SU-DHL-6 (cell line): ENCODE measurements around the gene XRCC4.

Experiments used
- CTCF ChIP-seq: fragments of 200-600 bp; sonication (generic); IDR thresholded peaks from one replicate; pipeline ENCODE4 v1.5.1; 2017; ENCODE audit warnings: antibody characterized with exemption, mild to moderate bottlenecking, low read length, moderate library complexity; ENCODE audit not compliant: insufficient read depth, poor library complexity, severe bottlenecking
- EZH2phosphoT487 ChIP-seq: fragments of 200-600 bp; sonication (generic), shearing (Covaris generic); conservative IDR thresholded peaks from 2 replicates; pipeline ENCODE4 v1.6.1; 2018; ENCODE audit warnings: mild to moderate bottlenecking, antibody characterized with exemption, low read length, moderate library complexity, mixed read lengths

GRCh38 chr5:83377131-83377865 lies 300.0 kb downstream of the XRCC4 start:
- no peak for TF ChIP-seq CTCF
- TF ChIP-seq EZH2phosphoT487 = no peak
